GM12801 (cell line): ENCODE measurements around the gene DIAPH1.

Source experiments
- CTCF ChIP-seq: IDR thresholded peaks from one replicate; pipeline ENCODE4 v1.5.1; 2011; ENCODE audit warnings: control low read depth; ENCODE audit not compliant: insufficient read length; ENCODE audit errors: extremely low read depth

DIAPH1 gene

DNA sequence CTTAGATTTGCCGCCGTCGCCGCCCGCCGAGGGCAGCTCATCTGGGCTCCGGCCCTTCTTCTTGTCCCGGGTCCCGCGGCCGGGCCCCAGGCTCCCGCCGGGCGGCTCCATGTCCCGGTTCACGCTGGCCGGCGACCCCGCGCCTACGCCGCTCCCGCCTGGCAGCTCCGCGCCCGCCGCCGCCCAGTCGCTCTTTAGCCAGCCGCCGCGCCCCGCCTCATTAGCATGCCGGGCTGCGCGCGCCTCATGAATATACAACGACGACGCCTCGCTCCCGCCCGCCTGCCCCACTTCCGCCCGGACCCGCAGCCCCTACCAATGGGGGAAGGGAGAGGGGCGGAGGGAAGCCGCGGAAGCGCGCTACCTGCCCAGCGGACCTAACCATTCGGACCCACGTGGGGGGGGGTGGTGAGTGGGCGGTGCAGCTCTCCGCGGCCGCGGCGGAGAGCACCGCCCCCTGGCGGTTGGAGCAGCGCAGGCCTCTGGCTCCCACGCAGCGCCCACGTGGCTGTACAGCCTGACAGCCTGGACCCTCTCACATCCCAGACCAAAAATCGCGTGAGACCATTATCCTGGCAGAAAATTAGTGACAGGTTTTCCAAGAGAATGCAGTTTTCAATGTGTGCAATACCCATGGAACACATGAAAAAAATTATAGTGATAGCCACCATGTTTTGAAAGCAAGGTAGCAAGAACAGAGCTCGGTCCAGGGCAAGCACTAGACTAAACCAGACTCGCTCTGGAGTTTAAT lies at the start of gene DIAPH1:
Gene DIAPH1 (minus strand): TSS at position 197 of the 751 bp plus-strand sequence. CDS start 86 bp downstream, at position 111.
- peak; percentile 60 for TF ChIP-seq CTCF

GRCh38 chr5:141665995-141666940 lies 47.5 kb upstream of the DIAPH1 start:
- TF ChIP-seq CTCF, result no peak

DNA sequence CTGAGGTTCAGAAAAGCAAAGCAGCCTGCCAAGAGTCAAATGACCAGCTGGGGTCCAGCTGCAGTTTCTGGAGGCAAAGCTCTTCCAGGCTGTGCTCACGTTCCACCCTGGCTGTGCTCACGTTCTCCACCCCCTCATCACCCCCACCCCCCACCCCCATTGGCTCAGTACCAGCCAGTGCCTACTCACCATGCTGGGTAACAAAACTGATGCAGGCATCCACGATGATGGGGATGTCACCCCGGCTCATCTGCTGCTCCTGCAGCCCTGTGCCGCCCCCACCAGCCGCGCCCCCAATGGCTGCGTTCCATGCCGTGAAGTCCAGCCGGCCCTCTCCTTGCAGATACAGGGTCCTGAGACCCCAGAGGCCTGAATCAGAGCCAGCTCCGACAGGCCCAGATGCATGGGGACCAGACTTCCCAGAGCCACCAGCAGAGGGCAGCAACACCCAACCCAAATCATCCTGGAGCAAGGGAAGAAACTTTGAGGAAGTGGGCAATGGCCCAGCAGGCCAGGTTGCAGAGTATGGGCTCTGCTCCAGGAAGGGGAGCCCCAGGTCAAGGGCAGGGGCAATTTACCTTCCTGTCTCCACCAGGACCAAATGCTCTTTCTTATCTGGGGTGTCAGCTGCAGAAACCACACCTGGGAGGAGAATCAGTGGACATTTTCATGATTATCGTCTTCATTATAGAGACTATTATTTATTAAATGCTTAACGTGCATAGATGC lies 46.1 kb upstream of the DIAPH1 start:
- peak; percentile 3 for TF ChIP-seq CTCF

DNA sequence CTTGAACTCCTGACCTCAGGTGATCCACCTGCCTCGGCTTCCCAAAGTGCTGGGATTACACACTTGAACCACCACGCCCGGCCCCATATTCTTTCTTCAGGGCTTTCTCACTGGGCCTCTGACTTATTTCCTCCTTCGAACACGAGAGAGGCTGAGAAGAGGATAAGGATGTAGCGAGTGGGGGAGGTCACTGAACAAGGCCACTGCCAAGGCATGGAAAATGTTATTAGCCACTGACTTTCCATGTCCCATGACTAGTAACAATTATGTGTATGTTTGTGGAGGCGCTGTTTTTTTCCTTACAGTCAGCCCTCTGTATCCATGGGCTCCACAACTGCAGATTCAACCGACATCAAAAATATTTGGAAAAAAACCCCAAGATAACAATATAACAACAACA lies 44.7 kb upstream of the DIAPH1 start:
- no peak for TF ChIP-seq CTCF

GRCh38 chr5:141662028-141662427 lies 43.2 kb upstream of the DIAPH1 start:
- no peak for TF ChIP-seq CTCF

- TF ChIP-seq CTCF, result no peak
Measured at GRCh38 chr5:141657937-141658545, 39.2 kb upstream of the DIAPH1 start.
